Activated naive CD4-positive, alpha-beta T cell treated with anti-CD3 and anti-CD28 coated beads, Interleukin-2, amount 50 U/mL, for 72 hours (primary cell): ENCODE measurements around the gene KIFBP. TPM values are rescaled to one million over a fixed set of nuclear protein-coding genes. Genes with fewer than 3 reads are reported as not detected.
"Not testable (repeated sequence)": the region's sequence is repeated elsewhere in the genome, so short reads cannot be mapped to it uniquely, and the experiment has no call there.

Experiments
- ATAC-seq, 2 donors: fragments of 150-1000 bp; cut with Tn5 transposase; 2 replicates each; pipeline ENCODE4 v1.10.0; 2021; ENCODE audit warnings: mild to moderate bottlenecking in 2 of 2, moderate library complexity in 2 of 2
- DNase-seq, 2 donors: peaks; one replicate each; pipeline ENCODE4 v3.0.0; 2021 to 2022; ENCODE audit warnings: low spot score in 2 of 2
- H3K27ac Mint-ChIP-seq, 2 donors: one replicate each; pipeline ENCODE4 v1.8.0; 2022; ENCODE audit warnings: mild to moderate bottlenecking in 2 of 2, mixed read lengths in 2 of 2
- H3K36me3 Mint-ChIP-seq, 2 donors: one replicate each; pipeline ENCODE4 v1.8.0; 2022; ENCODE audit warnings: mixed read lengths in 2 of 2
- H3K9me3 Mint-ChIP-seq, 2 donors: one replicate each; pipeline ENCODE4 v1.8.0; 2022; ENCODE audit warnings: mixed read lengths in 2 of 2
- total RNA-seq, 2 donors: library from RNA; stranded (reverse); gene quantifications; one replicate each; pipeline ENCODE4 v1.2.3, GENCODE V29; 2022

Gene KIFBP
- total RNA-seq, 2 donors from 2014 or later = 6.9 to 13.2 TPM

DNA sequence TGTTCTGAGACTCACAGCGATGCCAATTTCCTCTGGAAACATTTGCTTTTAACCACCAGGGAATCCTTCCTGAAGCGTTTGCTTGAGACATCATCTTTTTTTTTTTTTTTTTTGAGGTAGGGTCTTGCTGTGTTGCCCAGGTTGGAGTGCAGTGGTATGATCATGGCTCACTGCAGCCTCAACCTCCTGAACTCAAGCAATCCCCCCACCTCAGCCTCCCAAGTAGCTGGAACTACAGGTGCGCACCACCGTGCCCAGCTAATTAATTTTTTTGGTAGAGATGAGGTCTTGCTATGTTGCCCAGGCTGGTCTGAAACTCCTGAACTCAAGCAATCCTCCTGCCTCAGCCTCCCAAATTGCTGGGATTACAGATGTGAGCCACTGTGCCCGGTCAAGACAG is 52.3 kb downstream of the KIFBP start:
- not testable (repeated sequence) for ATAC-seq, H3K27ac Mint-ChIP-seq, DNase-seq, H3K36me3 Mint-ChIP-seq, H3K9me3 Mint-ChIP-seq

DNA sequence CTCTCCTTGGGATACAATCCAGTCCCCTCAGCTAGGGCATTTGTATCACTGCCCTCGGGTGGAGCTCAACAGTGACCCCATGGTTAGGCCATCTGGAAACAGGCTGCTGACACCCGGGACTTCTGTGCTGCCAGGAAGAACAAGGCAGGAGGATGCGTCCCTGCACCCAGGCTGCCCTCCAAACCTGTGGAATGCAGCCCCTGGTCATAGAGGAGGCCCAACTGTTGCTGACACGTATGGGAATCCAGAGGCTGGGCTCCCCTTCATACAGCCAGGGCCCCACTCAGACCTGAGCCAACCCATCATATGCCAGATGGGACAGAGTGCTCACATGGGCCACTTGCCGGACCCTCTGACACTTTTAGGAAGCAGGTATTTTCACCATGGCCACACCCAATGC is 53.8 kb downstream of the KIFBP start:
- Mint-ChIP-seq H3K27ac (no peak overlapping the region), H3K9me3 (no peaks in the 10 kb centered on the region), H3K36me3 (no peaks in the 10 kb centered on the region)
- no peak for DNase-seq
- ATAC-seq = no peak

- Mint-ChIP-seq H3K27ac (no peak overlapping the region), H3K36me3 (no peaks in the 10 kb centered on the region), H3K9me3 (no peaks in the 10 kb centered on the region)
- DNase-seq (no peak), ATAC-seq (no peak)
Measured at GRCh38 chr10:69042838-69043237, 54.2 kb downstream of the KIFBP start.

- DNase-seq = no peak
- H3K9me3 Mint-ChIP-seq = no peaks in the 10 kb centered on the region
Measured at GRCh38 chr10:69043931-69044531, 55.4 kb downstream of the KIFBP start.

GRCh38 chr10:69044546-69044945 is 55.9 kb downstream of the KIFBP start:
- peak overlapping the region; percentile 89 for H3K27ac Mint-ChIP-seq
- no peaks in the 10 kb centered on the region for H3K36me3 Mint-ChIP-seq
- ATAC-seq (no peak), DNase-seq (no peak)
- no peaks in the 10 kb centered on the region for H3K9me3 Mint-ChIP-seq

More at GRCh38 chr10:69043931-69044531, 55.4 kb downstream of the KIFBP start:
- ATAC-seq = peak in 1 of 2 donors; percentile 15
- no peaks in the 10 kb centered on the region for H3K36me3 Mint-ChIP-seq
- peak overlapping the region; percentile 89 for H3K27ac Mint-ChIP-seq

GRCh38 chr10:69045441-69046300 is 57.1 kb downstream of the KIFBP start:
- H3K9me3 Mint-ChIP-seq = no peaks in the 10 kb centered on the region
- ATAC-seq (peak; percentile 75 to 91), DNase-seq (peak in 1 of 2 donors; percentile 44)
- H3K27ac Mint-ChIP-seq = peak overlapping the region; percentile 89 to 96
- no peaks in the 10 kb centered on the region for H3K36me3 Mint-ChIP-seq

GRCh38 chr10:69047111-69047832 is 58.7 kb downstream of the KIFBP start:
- no peak for DNase-seq
- H3K9me3 Mint-ChIP-seq = no peaks in the 10 kb centered on the region
- H3K36me3 Mint-ChIP-seq = no peaks in the 10 kb centered on the region
- peak overlapping the region in 1 of 2 donors; percentile 89 for H3K27ac Mint-ChIP-seq
- peak in 1 of 2 donors; percentile 50 for ATAC-seq

DNA sequence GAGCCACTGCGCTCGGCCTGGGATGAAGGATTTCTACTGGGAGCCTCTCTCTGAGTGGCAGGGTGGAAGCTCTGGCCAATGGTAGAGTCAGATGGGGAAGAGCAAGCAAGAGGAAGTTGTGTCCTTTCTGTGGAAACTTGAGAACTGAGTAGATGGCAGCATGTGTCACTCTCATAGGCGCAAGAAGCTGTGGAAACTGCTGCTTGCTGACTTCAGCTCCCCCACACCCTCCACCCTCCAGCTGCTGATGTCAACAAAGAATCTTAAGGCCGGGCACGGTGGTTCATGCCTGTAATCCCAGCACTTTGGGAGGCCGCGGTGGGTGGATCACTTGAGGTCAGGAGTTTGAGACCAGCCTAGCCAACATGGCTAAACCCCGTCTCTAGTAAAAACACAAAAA is 59.5 kb downstream of the KIFBP start:
- H3K36me3 Mint-ChIP-seq = peaks cover 0 to 5% of the 10 kb centered on the region in 2 donors
- DNase-seq = no peak
- peak overlapping the region; percentile 18 to 89 for H3K27ac Mint-ChIP-seq
- H3K9me3 Mint-ChIP-seq = peaks cover 0 to 4% of the 10 kb centered on the region in 2 donors
- ATAC-seq = peak; percentile 56 to 67

DNA sequence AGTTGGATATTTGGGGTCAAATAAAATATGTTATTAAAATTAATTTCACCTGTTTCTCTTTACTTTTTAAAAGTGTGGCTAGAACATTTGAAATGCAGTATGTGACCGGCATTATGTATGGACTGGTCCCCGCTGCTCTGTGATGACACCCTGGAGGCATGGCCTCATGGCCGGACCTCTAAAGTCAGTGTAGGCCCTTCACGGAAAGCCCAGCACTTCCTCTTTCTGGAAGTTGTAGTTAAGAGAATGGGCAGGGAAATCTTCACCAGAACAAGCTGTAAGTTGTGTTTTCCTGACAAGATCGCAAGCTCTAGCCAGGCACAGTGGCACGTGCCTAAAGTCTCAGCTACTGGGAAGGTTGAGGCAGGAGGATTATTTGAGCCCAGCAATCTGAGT is 61.0 kb downstream of the KIFBP start:
- peak overlapping the region in 1 of 2 donors; percentile 33 for H3K27ac Mint-ChIP-seq
- ATAC-seq (no peak), DNase-seq (no peak)
- peaks cover 0 to 4% of the 10 kb centered on the region in 2 donors for H3K9me3 Mint-ChIP-seq
- H3K36me3 Mint-ChIP-seq = peaks cover 0 to 5% of the 10 kb centered on the region in 2 donors

DNA sequence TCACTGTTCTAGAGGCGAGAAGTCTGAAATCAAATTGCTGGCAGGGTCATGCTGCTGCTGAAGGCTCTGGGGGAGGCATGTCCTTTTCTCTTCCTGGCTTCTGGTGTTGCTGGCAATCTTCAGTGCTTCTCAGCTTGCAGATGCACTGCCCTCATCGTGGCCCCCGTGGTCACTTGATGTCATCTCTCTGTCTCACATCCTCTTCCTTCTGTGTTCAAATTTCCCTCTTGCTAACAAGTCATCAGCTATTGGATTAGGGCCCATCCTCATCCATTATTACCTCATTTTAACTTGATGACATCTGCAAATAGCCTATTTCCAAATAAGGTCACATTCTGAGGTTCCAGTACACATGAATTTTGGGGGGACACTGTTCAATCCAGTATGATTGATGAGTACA is 62.7 kb downstream of the KIFBP start:
- peak overlapping the region in 1 of 2 donors; percentile 74 for H3K27ac Mint-ChIP-seq
- H3K9me3 Mint-ChIP-seq = peaks cover 0 to 4% of the 10 kb centered on the region in 2 donors
- DNase-seq (no peak), ATAC-seq (peak in 1 of 2 donors; percentile 6)
- peaks cover 0 to 5% of the 10 kb centered on the region in 2 donors for H3K36me3 Mint-ChIP-seq

GRCh38 chr10:69051710-69052487 is 63.3 kb downstream of the KIFBP start:
- DNase-seq (no peak), ATAC-seq (no peak)
- peak overlapping the region in 1 of 2 donors; percentile 74 for H3K27ac Mint-ChIP-seq
- peaks cover 0 to 5% of the 10 kb centered on the region in 2 donors for H3K36me3 Mint-ChIP-seq
- peaks cover 0 to 4% of the 10 kb centered on the region in 2 donors for H3K9me3 Mint-ChIP-seq

DNA sequence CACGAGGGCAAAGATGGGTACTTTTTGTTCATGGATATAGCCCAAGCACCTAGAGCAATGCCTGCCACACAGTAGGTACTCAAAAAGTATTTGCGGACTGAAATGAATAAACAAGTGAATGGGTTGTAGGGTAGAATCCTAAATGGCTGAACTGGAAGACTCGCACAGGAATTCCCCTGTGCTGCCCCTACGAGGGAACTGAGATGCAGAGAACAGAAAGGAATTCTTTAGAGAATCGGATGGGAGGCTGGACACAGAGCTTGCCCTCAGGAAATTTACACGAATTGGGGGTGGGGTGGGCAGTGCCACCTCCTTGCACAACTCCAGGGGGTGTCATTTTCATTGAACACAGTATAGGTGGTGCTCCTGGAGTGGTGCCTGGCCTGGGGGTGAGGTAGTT is 64.1 kb downstream of the KIFBP start:
- ATAC-seq (no peak), DNase-seq (no peak)
- H3K9me3 Mint-ChIP-seq = peaks cover 0 to 4% of the 10 kb centered on the region in 2 donors
- peaks cover 0 to 5% of the 10 kb centered on the region in 2 donors for H3K36me3 Mint-ChIP-seq
- H3K27ac Mint-ChIP-seq = peak overlapping the region in 1 of 2 donors; percentile 74

- Mint-ChIP-seq H3K36me3 (peaks cover 0 to 5% of the 10 kb centered on the region in 2 donors), H3K9me3 (peaks cover 0 to 4% of the 10 kb centered on the region in 2 donors), H3K27ac (peak overlapping the region; percentile 76 to 92)
- ATAC-seq (peak; percentile 67 to 90), DNase-seq (no peak)
Measured at GRCh38 chr10:69055241-69055640, 66.6 kb downstream of the KIFBP start.

GRCh38 chr10:69056129-69056528 is 67.5 kb downstream of the KIFBP start:
- Mint-ChIP-seq H3K36me3 (peaks cover 0 to 5% of the 10 kb centered on the region in 2 donors), H3K27ac (peak overlapping the region in 1 of 2 donors; percentile 92), H3K9me3 (peaks cover 0 to 4% of the 10 kb centered on the region in 2 donors)
- ATAC-seq (peak in 1 of 2 donors; percentile 68), DNase-seq (no peak)

- DNase-seq = no peak
- Mint-ChIP-seq H3K9me3 (peaks cover 0 to 4% of the 10 kb centered on the region in 2 donors), H3K27ac (peak overlapping the region in 1 of 2 donors; percentile 92), H3K36me3 (peaks cover 0 to 5% of the 10 kb centered on the region in 2 donors)
- no peak for ATAC-seq
Measured at GRCh38 chr10:69056536-69057260, 68.1 kb downstream of the KIFBP start.
